H9 (cell line): ENCODE data around the gene PACS1. TPM values are rescaled to one million over a fixed set of nuclear protein-coding genes. Genes with fewer than 3 reads are reported as not detected.

Experiments
- DNase-seq: peaks from one replicate; pipeline ENCODE4 v3.0.0-alpha.2; 2017
- H2AFZ ChIP-seq: one replicate; pipeline ENCODE4 v1.6.1; 2013; ENCODE audit warnings: mild to moderate bottlenecking, low read length, control low read depth, moderate library complexity
- H2AK5ac ChIP-seq: 2 replicates; pipeline ENCODE4 v1.6.1; 2013; ENCODE audit warnings: low read length, control low read depth, mixed read lengths; ENCODE audit not compliant: insufficient read length
- H2BK120ac ChIP-seq: one replicate; pipeline ENCODE4 v1.6.1; 2013; ENCODE audit warnings: low read depth, mild to moderate bottlenecking, low read length, control low read depth, inconsistent platforms; ENCODE audit not compliant: poor library complexity, severe bottlenecking
- H2BK12ac ChIP-seq: 2 replicates; pipeline ENCODE4 v1.6.1; 2013; ENCODE audit warnings: low read length, control low read depth, mixed read lengths, low read depth; ENCODE audit not compliant: insufficient read length
- H2BK15ac ChIP-seq: 2 replicates; pipeline ENCODE4 v1.6.1; 2013; ENCODE audit warnings: low read depth, low read length, control low read depth
- H2BK20ac ChIP-seq: one replicate; pipeline ENCODE4 v1.6.1; 2013; ENCODE audit warnings: low read depth, mild to moderate bottlenecking, low read length, control low read depth, inconsistent platforms; ENCODE audit not compliant: poor library complexity, severe bottlenecking
- H2BK5ac ChIP-seq: 2 replicates; pipeline ENCODE4 v1.6.1; 2013; ENCODE audit warnings: low read length, control low read depth, mixed read lengths; ENCODE audit not compliant: insufficient read length
- H3K14ac ChIP-seq: 2 replicates; pipeline ENCODE4 v1.6.1; 2013; ENCODE audit warnings: low read length, control low read depth; ENCODE audit not compliant: insufficient read depth
- H3K18ac ChIP-seq: 2 replicates; pipeline ENCODE4 v1.6.1; 2013; ENCODE audit warnings: low read depth, mild to moderate bottlenecking, mixed read lengths, low read length, control low read depth; ENCODE audit not compliant: insufficient read length
- H3K23ac ChIP-seq: 2 replicates; pipeline ENCODE4 v1.6.1; 2013; ENCODE audit warnings: low read length, control low read depth, mixed read lengths, low read depth; ENCODE audit not compliant: insufficient read length
- H3K23me2 ChIP-seq: 2 replicates; pipeline ENCODE4 v1.6.1; 2013; ENCODE audit warnings: low read depth, mild to moderate bottlenecking, mixed read lengths, low read length, control low read depth; ENCODE audit not compliant: insufficient read length, poor library complexity, severe bottlenecking
- H3K27ac ChIP-seq: 2 replicates; pipeline ENCODE4 v1.5.1; 2013; ENCODE audit warnings: low read length, control low read depth, mixed read lengths, low read depth; ENCODE audit not compliant: insufficient read length
- H3K27me3 ChIP-seq: 2 replicates; pipeline ENCODE4 v1.6.1; 2013; ENCODE audit warnings: low read length, control low read depth, inconsistent platforms; ENCODE audit not compliant: insufficient read depth
- H3K4ac ChIP-seq: 2 replicates; pipeline ENCODE4 v1.6.1; 2013; ENCODE audit warnings: low read depth, mild to moderate bottlenecking, control low read depth, inconsistent platforms, low read length, moderate library complexity
- H3K4me1 ChIP-seq: 2 replicates; pipeline ENCODE4 v1.6.1; 2013; ENCODE audit warnings: low read length, control low read depth, inconsistent platforms; ENCODE audit not compliant: insufficient read depth
- H3K4me2 ChIP-seq: 2 replicates; pipeline ENCODE4 v1.6.1; 2013; ENCODE audit warnings: low read length, control low read depth, mixed read lengths; ENCODE audit not compliant: insufficient read length, insufficient read depth
- H3K56ac ChIP-seq: 2 replicates; pipeline ENCODE4 v1.6.1; 2013; ENCODE audit warnings: low read depth, mild to moderate bottlenecking, mixed read lengths, low read length, control low read depth; ENCODE audit not compliant: insufficient read length
- H3K79me1 ChIP-seq: 2 replicates; pipeline ENCODE4 v1.6.1; 2013; ENCODE audit warnings: low read depth, mild to moderate bottlenecking, moderate library complexity, low read length, control low read depth, inconsistent platforms; ENCODE audit not compliant: insufficient read depth, poor library complexity, severe bottlenecking
- H3K79me2 ChIP-seq: 2 replicates; pipeline ENCODE4 v1.6.1; 2013; ENCODE audit warnings: low read length, control low read depth, inconsistent platforms; ENCODE audit not compliant: insufficient read depth
- H3K9ac ChIP-seq: 2 replicates; pipeline ENCODE4 v1.6.1; 2013; ENCODE audit warnings: low read length, control low read depth, mixed read lengths; ENCODE audit not compliant: insufficient read length; ENCODE audit errors: extremely low read depth
- H3K9me3 ChIP-seq: one replicate; pipeline ENCODE4 v1.6.1; 2013; ENCODE audit warnings: low read depth, low read length, inconsistent platforms; ENCODE audit not compliant: control insufficient read depth
- H3T11ph ChIP-seq: one replicate; pipeline ENCODE4 v1.6.1; 2013; ENCODE audit warnings: mild to moderate bottlenecking, low read length, control low read depth, inconsistent platforms
- H4K20me1 ChIP-seq: one replicate; pipeline ENCODE4 v1.6.1; 2013; ENCODE audit not compliant: control insufficient read depth, insufficient read length, insufficient read depth
- H4K5ac ChIP-seq: 2 replicates; pipeline ENCODE4 v1.6.1; 2013; ENCODE audit warnings: low read depth, mild to moderate bottlenecking, mixed read lengths, low read length, control low read depth; ENCODE audit not compliant: insufficient read length
- H4K8ac ChIP-seq: replicated peaks from 2 replicates; pipeline ENCODE4 v1.6.1; 2013; ENCODE audit warnings: low read length, control low read depth, mixed read lengths, low read depth; ENCODE audit not compliant: insufficient read length
- H4K91ac ChIP-seq: 2 replicates; pipeline ENCODE4 v1.6.1; 2013; ENCODE audit warnings: low read depth, mild to moderate bottlenecking, moderate library complexity, mixed read lengths, low read length, control low read depth; ENCODE audit not compliant: insufficient read length
- H3K27ac Mint-ChIP-seq, 3 experiments: 2 replicates in 2 of 3; 3 replicates in 1 of 3; pipeline ENCODE4 v1.8.0; 2020 to 2021; ENCODE audit warnings: mixed read lengths in 3 of 3, mild to moderate bottlenecking in 1 of 3, moderate library complexity in 1 of 3
- H3K27me3 Mint-ChIP-seq: 2 replicates; pipeline ENCODE4 v1.8.0; 2021; ENCODE audit warnings: low read depth, mild to moderate bottlenecking, moderate library complexity, mixed read lengths
- H3K36me3 Mint-ChIP-seq, 3 experiments: 2 replicates in 2 of 3; 3 replicates in 1 of 3; pipeline ENCODE4 v1.8.0; 2020 to 2021; ENCODE audit warnings: low read depth in 3 of 3, mixed read lengths in 3 of 3; ENCODE audit not compliant: insufficient read depth in 1 of 3
- H3K4me1 Mint-ChIP-seq, 2 experiments: 2 replicates each; pipeline ENCODE4 v1.8.0; 2020; ENCODE audit warnings: mixed read lengths in 2 of 2
- H3K4me3 Mint-ChIP-seq, 2 experiments: 2 replicates in 1 of 2; 3 replicates in 1 of 2; pipeline ENCODE4 v1.8.0; 2020 to 2021; ENCODE audit warnings: mild to moderate bottlenecking in 2 of 2, mixed read lengths in 2 of 2, moderate library complexity in 1 of 2
- H3K9me3 Mint-ChIP-seq, 2 experiments: 2 replicates in 1 of 2; 3 replicates in 1 of 2; pipeline ENCODE4 v1.8.0; 2020; ENCODE audit warnings: mild to moderate bottlenecking in 2 of 2, mixed read lengths in 2 of 2, moderate library complexity in 1 of 2
- WGBS: extraction: QIAGEN DNeasy Blood & Tissue Kit; methylation state at CpG from one replicate; pipeline ENCODE4 v1.1.7; 2013; ENCODE audit warnings: missing lambda C conversion rate, low lambda C conversion rate, mixed read lengths; ENCODE audit not compliant: insufficient read length; ENCODE audit errors: extremely low coverage; 5-methylcytosine and 5-hydroxymethylcytosine counted together
- total RNA-seq: library from RNA; stranded (reverse); gene quantifications from 2 replicates; pipeline ENCODE4 v1.2.1, GENCODE V29; 2021
- TF ChIP-seq, protein P1 (sequence below): fragments of 200-600 bp; sonication (generic); conservative IDR thresholded peaks from 3 replicates; pipeline ENCODE4 v1.8.0; 2021; ENCODE audit warnings: antibody characterized with exemption, mild to moderate bottlenecking

Gene PACS1
- total RNA-seq, 1 experiment from 2014 or later: 35.5 TPM

DNA sequence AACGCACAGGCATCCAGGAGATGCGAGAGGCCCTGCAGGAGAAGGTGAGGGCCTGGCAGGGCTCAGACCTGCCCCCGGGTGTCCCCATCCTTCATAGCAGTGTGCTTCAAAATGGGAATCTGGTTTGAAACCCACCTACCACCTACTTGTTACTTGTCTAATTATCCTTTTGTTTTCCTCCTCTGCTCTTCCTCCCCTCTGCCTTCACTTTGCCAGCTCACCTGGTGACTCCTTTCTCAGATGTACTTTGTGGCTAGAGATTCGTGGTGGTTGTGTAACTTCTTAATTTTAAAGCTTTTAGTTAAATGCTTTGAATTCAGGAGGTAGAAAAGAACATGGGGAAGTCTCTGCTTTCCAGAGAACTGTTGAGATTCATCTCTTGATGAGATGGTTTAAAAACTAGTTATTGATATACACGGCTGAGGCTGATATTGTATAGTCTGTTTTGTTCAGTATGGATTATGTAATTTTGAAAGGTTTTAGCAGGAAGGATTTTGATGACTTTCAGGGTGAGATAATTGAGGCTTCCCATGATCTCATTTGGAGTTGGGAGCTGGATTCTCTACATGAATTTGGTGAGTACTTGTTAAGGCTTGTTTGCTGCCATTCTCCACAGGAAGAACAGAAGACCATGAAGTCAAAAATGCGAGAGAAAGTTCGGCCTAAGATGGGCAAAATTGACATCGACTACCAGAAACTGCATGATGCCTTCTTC, 9.9 kb upstream of the PACS1 start:
- no peak overlapping the region for H3K14ac ChIP-seq
- H2BK5ac ChIP-seq: no peak overlapping the region
- H3K4me2 ChIP-seq: no peak overlapping the region
- no peak overlapping the region for H3K56ac ChIP-seq
- Mint-ChIP-seq H3K36me3 (peaks cover 73 to 98% (median 98%) of the 10 kb centered on the region in 3 experiments), H3K9me3 (no peaks in the 10 kb centered on the region), H3K27ac (no peak overlapping the region; a peak in 1 of 7 replicates), H3K27me3 (no peaks in the 10 kb centered on the region), H3K4me1 (no peaks in the 10 kb centered on the region), H3K4me3 (no peak overlapping the region; a peak in 1 of 5 replicates)
- no peak overlapping the region for H2BK12ac ChIP-seq
- H3K23me2 ChIP-seq: no peaks in the 10 kb centered on the region
- WGBS: no CpG with 5 or more reads among the region's 8 CpGs
- H3K23ac ChIP-seq: no peak overlapping the region
- no peak overlapping the region for H2AK5ac ChIP-seq
- no peaks in the 10 kb centered on the region for H3K9me3 ChIP-seq
- no peak overlapping the region for H4K91ac ChIP-seq
- H2BK15ac ChIP-seq: no peak overlapping the region
- no peak overlapping the region for H2BK20ac ChIP-seq
- no peak overlapping the region for H3K27ac ChIP-seq
- no peaks in the 10 kb centered on the region for H3K79me2 ChIP-seq
- no peak overlapping the region for H3K9ac ChIP-seq
- no peaks in the 10 kb centered on the region for H4K20me1 ChIP-seq
- H2BK120ac ChIP-seq: no peak overlapping the region
- no peak overlapping the region for H4K8ac ChIP-seq
- DNase-seq: no peak
- no peak overlapping the region for H3K4ac ChIP-seq
- H4K5ac ChIP-seq: no peak overlapping the region
- TF ChIP-seq, protein P1, sequence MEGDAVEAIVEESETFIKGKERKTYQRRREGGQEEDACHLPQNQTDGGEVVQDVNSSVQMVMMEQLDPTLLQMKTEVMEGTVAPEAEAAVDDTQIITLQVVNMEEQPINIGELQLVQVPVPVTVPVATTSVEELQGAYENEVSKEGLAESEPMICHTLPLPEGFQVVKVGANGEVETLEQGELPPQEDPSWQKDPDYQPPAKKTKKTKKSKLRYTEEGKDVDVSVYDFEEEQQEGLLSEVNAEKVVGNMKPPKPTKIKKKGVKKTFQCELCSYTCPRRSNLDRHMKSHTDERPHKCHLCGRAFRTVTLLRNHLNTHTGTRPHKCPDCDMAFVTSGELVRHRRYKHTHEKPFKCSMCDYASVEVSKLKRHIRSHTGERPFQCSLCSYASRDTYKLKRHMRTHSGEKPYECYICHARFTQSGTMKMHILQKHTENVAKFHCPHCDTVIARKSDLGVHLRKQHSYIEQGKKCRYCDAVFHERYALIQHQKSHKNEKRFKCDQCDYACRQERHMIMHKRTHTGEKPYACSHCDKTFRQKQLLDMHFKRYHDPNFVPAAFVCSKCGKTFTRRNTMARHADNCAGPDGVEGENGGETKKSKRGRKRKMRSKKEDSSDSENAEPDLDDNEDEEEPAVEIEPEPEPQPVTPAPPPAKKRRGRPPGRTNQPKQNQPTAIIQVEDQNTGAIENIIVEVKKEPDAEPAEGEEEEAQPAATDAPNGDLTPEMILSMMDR: no peak
- H3K4me1 ChIP-seq: no peaks in the 10 kb centered on the region
- no peaks in the 10 kb centered on the region for H3K27me3 ChIP-seq
- H2AFZ ChIP-seq: no peak overlapping the region
- H3T11ph ChIP-seq: no peak overlapping the region
- peaks cover 1% of the 10 kb centered on the region for H3K79me1 ChIP-seq
- no peak overlapping the region for H3K18ac ChIP-seq
